ENCODE measurements around the gene ATF6B.

The ATF6B gene

GRCh38 chr6:32127717-32128592 is at the start of gene ATF6B:
Gene ATF6B, minus strand, starts transcription at chr6:32128246. Its CDS starts 39 bp downstream, at chr6:32128207.
- DNase-seq = peak; percentile 96 to 98

- DNase-seq = no peak
Observed at GRCh38 chr6:32177183-32177787, 49.2 kb upstream of the ATF6B start.

DNA sequence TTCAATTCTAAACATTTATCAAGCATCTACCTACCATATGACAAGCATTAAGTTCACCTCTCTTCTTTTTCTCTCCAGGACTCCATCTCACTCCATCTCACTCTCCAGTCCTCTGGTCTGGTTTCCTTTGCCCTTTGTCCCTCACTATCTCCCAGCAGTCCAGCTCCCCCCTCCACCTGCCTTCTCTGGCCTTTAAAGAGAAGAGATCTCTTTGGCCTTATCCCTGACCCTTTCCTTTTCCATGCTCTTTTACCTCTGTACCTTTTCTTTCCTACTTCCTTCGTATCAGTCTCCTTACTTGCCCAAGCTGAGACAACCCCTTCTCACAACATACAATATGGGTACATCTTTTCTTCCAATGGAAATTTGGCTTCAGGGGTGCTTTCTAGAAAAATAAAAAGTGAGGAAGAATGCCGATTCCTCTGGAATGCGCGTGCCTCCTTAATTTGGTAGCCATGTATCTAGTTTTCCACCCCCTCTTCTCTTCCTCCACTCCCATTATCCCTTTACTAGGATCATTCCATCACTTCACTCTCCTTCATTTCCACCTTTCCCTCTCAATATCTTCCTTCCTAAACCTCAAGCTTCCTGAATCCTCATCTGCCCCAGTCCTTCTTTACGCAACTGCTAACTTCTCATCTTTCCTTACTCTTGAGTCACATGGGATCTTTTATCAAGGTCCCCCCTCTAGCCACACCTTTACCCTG is 48.6 kb upstream of the ATF6B start:
- no peak for DNase-seq

GRCh38 chr6:32175711-32176475 is 47.8 kb upstream of the ATF6B start, which contains the start of gene AGPAT1:
Gene AGPAT1, minus strand, starts transcription at chr6:32176084. Its CDS starts 4,588 bp downstream, at chr6:32171496.
- DNase-seq = peak; percentile 88 to 92

DNA sequence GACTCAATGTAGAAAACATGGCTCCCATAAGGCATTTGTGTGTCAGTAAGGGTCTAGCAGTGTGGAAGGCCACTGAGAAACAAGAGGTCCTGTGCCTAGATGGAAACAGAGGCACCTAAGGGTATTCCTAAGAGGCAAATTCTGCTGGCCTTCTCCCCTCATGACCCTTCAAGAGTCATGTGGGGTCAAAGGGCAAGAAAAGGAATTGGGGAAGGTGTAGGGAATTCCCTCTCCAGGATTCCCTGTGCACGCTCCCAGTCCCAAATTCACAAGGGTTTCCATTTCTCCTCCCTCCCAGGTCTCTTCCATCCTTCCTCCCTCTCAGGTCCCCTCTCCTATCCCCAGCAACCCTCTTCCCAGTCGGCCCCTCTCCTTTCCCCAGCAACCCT is 47.3 kb upstream of the ATF6B start:
- no peak for DNase-seq

- DNase-seq = no peak
Observed at GRCh38 chr6:32174416-32174815, 46.4 kb upstream of the ATF6B start.

DNA sequence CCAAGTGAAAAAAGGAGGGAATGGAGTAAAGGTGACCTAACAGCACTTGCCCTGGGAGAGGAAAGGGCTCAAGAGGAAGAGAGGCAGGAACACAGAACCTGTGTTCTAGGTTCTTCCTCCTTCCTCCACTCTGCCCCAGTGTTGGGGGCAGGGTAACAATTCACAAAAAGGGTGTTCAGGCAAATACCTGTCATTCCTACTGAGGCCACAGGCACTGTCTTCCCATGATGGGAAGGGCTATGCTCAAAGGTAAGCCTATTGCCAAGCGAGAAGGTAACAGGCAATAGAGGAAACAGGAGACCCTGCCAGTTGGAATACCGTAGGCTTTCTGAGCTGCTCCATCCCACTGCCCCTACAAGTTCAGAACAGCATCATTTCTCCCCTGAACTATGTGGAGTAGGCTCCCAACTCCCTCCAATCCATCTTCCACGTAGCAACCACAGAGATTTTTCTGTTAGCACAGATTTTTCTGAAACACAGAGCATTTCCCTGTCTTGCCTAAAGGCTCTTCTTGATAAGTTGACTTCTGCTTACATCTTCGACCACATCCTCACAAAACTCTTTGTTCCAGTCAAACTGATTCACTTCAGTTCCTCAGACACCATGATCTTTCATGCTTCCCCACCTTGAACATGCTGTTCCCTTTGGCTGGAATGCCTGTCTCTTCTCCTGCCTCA is 45.1 kb upstream of the ATF6B start:
- no peak for DNase-seq

DNA sequence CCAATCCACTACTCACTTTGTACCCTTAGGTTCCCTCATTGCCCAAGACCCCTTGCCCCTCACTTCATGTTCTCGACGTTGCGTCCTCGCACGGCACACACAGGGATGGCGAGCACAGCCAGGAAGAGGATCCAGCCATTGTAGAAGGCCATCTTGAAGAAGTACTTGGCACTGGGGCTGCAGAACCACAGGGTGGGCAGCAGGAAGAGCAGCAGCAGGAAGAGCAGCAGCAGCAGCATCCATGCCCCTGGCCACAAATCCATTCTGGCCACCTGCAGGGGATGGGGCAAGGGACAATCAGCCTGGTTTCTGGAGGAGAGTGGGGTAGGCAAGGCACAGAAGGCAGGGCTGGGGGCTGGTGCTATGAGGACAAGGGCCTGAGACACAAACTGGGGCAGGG is 43.2 kb upstream of the ATF6B start:
- no peak for DNase-seq

DNA sequence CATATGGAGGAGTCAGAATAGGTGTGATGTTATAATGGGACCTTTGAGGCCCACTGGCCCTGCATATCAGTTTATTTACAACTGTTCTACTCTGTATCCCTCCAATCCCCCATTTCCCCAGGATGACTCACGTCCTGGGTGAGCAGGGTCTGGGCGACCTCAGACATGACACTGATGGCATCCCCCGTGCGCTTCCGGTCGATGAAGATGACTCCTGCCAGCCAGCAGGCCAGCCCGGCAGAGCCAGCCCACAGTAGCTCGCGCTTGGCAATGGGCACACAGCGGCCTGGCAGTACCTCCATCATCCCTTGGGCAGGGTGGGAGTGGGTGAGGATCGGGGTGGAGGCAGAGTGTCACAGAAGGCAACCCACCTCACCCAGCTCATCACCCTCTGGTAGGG is 42.2 kb upstream of the ATF6B start:
- no peak for DNase-seq

DNA sequence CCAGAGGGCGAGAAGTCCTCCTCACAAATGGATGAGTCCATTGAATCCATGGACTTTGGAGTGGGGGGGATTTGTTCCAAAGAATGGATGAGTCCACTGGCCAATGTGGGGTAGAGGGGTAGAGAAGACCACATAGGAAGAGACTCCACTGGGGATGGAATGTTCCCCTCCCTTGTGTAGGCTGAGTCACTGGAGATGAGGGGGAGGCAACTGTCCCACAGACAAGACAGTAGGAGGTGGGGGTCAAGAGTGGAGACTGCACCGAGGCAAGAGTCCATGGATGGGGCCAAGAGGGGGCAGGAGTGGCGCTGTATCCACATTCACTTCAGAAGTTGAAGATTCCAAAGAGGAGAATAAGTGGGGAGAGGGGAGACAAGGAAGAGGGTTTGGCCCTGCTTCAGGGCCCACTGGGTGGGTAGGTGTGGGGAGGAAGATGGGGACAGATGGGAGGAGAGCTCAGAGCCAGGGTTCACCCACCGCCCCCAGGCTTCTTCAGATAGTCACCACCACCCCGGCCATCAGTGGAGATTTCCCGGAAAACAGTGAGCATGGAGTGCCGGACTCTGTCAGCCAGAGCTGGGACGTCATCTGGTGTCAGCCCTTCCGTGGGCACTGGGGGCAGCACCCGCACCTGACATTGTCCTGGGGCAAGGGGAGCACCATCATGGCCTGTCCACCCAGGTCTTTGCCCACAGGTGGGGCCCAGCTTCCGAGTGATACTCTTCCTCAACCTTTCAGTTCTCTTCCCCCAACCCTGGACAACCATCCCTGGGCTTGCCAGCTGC is 41.0 kb upstream of the ATF6B start:
- no peak for DNase-seq

DNA sequence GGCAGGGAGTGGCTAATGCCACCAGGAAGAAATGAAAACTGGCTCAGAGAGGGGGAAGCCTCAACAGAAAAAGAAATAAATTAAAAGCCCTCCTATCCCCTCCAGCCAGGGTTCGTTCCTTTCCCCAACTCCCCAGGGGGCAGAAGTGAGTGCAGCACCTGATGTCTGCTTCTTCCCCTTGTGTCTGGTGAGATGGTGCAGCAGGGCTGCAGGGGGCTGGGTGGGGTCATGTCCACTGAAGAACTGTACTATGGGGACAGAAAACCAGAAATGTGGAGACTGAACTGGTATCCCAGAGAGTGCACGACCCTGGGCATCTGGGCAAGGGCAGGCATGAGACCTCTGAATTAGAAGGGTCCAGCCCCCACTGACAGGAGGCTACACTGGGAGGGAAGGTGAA is 40.3 kb upstream of the ATF6B start:
- DNase-seq = no peak

- DNase-seq = no peak
Observed at GRCh38 chr6:32167761-32168262, 39.8 kb upstream of the ATF6B start.

GRCh38 chr6:32167154-32167760 is 39.2 kb upstream of the ATF6B start:
- DNase-seq = no peak

DNA sequence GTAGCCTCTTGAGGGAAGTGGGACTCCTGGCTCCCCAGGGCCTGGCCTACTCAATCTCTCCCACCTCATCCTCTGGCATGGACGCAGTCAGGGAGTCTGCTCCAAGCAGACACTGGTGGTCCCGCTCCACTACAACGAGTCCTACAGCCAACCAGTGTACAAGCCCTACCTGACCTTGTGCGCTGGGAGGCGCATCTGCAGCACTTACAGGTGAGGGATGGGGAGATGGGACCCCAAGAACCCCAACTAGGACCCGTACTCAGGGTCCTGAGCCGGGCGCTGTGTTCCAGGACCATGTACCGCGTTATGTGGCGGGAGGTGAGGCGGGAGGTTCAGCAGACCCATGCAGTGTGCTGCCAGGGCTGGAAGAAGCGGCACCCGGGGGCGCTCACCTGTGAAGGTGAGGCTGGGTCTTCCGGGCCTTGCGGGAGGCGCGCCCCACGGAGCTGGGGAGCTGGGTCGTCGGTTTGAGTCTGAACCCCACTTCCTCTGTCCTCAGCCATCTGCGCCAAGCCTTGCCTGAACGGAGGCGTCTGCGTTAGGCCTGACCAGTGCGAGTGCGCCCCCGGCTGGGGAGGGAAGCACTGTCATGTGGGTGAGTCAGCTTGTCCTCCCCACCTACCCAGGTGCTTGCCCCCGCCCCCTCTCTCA is 38.5 kb upstream of the ATF6B start:
- no peak for DNase-seq

DNA sequence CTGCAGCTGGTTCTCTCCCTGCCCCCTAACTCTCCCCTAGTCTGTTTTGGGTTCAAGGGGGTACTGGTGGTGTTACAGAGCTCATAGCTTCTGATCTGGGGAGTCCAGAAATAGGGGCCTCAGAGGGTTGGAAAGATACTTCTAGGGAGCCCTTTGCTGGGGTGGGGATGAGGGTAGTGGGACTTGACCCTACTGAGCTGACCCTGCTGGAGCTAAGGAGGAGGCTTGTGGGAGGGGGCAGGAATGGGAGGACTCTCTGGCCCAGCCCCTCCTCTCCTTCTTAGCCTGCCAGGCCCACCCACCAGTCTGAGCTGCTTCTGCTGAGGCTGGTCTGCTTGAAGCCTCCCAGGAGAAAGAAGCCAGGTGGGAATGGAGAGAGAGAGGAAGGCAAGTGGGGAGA is 36.2 kb upstream of the ATF6B start, which contains the start of gene EGFL8:
TSS of gene EGFL8 (plus strand) at position 301 of the 400 bp plus-strand sequence. CDS start 1,571 bp downstream, outside the sequence.
- DNase-seq = no peak

- DNase-seq = no peak
Observed at GRCh38 chr6:32163559-32164258, 35.7 kb upstream of the ATF6B start.

- DNase-seq = no peak
Observed at GRCh38 chr6:32158052-32158451, 30.0 kb upstream of the ATF6B start.

DNA sequence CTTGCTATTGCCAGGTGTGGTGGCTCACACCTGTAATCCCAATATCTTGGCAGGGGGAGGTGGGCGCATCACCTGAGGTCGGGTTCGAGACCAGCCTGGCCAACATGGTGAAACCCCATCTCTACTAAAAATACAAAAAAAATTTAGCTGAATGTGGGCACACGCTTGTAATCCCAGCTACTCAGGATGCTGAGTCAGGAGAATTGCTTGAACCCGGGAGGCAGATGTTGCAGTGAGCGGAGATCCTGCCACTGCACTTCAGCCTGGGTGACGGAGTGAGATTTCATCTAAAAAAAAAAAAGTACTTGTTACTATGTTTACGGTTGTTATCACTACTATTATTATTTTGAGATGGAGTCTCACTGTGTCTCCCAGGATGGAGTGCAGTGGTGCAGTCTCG is 28.8 kb upstream of the ATF6B start:
- no peak for DNase-seq

DNA sequence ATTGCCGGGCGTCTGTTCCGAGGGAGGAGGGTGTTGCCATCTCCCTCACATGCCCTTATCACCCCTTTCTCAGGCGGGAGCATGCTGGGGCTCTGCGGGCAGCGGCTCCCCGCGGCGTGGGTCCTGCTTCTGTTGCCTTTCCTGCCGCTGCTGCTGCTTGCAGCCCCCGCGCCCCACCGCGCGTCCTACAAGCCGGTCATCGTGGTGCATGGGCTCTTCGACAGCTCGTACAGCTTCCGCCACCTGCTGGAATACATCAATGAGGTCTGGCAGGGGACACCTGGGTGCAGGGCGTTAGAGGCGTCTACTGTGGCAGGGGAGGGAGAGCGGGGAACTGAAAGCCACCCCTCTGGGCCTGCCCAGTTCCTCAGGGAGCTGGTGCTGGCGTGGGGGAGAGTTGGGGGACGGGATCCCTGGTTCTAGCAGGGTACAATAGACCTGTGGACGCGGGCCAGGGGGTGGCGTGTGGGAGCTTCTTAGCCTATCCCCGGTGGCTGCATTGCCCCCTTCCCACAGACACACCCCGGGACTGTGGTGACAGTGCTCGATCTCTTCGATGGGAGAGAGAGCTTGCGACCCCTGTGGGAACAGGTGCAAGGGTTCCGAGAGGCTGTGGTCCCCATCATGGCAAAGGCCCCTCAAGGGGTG is 26.6 kb upstream of the ATF6B start:
- DNase-seq = peak in 1 of 2 experiments; percentile 52

Data from cerebellar nuclear complex (tissue), 1 donor.